SK-N-SH (cell line): ENCODE data around the gene DLEU7. TPM values are rescaled to one million over a fixed set of nuclear protein-coding genes. Genes with fewer than 3 reads are reported as not detected.

Experiments used
- CTCF ChIA-PET: fragments of 300-600, 350-600 bp; formaldehyde crosslinking; extraction: SDS; loops from one replicate; lab custom pipeline; 2021; lab: Yijun Ruan, JAX
- POLR2A ChIA-PET: fragments of 350-600 bp; sonication (Branson Sonifier 250); formaldehyde crosslinking; extraction: SDS; loops from one replicate; lab custom pipeline; 2020; ENCODE audit warnings: antibody characterized with exemption, inconsistent platforms; lab: Yijun Ruan, JAX
- DNase-seq: peaks from one replicate; pipeline ENCODE4 v3.0.0; 2012
- H2AFZ ChIP-seq: fragments of 200-600 bp; sonication (generic); 2 replicates; pipeline ENCODE4 v1.8.1; 2016; ENCODE audit warnings: antibody characterized with exemption, mild to moderate bottlenecking, low read depth
- H3F3A ChIP-seq: fragments of 200-600 bp; sonication (generic); replicated peaks from 2 replicates; pipeline ENCODE3; 2016; ENCODE audit warnings: antibody characterized with exemption, mild to moderate bottlenecking; ENCODE audit not compliant: insufficient read depth
- H3K27ac ChIP-seq, 2 experiments: fragments of 200-500 bp in 1 of 2; fragments of 200-600 bp in 1 of 2; sonication (Bioruptor generic) in 1 of 2; sonication (generic), shearing (Covaris generic) in 1 of 2; 2 replicates each; pipeline versions ENCODE4 v1.5.1 to v1.6.1; 2014 to 2016; ENCODE audit warnings: low read depth in 2 of 2, inconsistent platforms in 1 of 2, low read length in 1 of 2, mild to moderate bottlenecking in 1 of 2, mixed read lengths in 1 of 2
- H3K27me3 ChIP-seq: fragments of 200-600 bp; sonication (generic), shearing (Covaris generic); 2 replicates; pipeline ENCODE4 v1.6.1; 2016; ENCODE audit warnings: mixed run types; ENCODE audit not compliant: insufficient read depth
- H3K36me3 ChIP-seq, 2 experiments: fragments of 200-500 bp in 1 of 2; fragments of 200-600 bp in 1 of 2; sonication (Bioruptor generic) in 1 of 2; sonication (generic) in 1 of 2; replicated peaks in 1 of 2; 2 replicates each; pipeline versions ENCODE3 to v1.5.1; 2014 to 2016; ENCODE audit warnings: low read length in 1 of 2, mild to moderate bottlenecking in 1 of 2; ENCODE audit not compliant: insufficient read depth in 2 of 2, control insufficient read depth in 1 of 2
- H3K4me1 ChIP-seq, 2 experiments: fragments of 200-500 bp in 1 of 2; fragments of 200-600 bp in 1 of 2; sonication (Bioruptor generic) in 1 of 2; sonication (generic), shearing (Covaris generic) in 1 of 2; 2 replicates each; pipeline versions ENCODE4 v1.5.1 to v1.6.1; 2014 to 2016; ENCODE audit warnings: low read depth in 1 of 2, low read length in 1 of 2, mixed run types in 1 of 2; ENCODE audit not compliant: insufficient read depth in 2 of 2, control insufficient read depth in 1 of 2
- H3K4me2 ChIP-seq: fragments of 200-600 bp; sonication (generic), shearing (Covaris generic); 2 replicates; pipeline ENCODE4 v1.6.1; 2017; ENCODE audit warnings: mixed run types
- H3K4me3 ChIP-seq, 2 experiments: fragments of 200-500 bp in 1 of 2; fragments of 200-600 bp in 1 of 2; sonication (Bioruptor generic) in 1 of 2; sonication (generic), shearing (Covaris generic) in 1 of 2; 2 replicates each; pipeline versions ENCODE4 v1.5.1 to v1.8.1; 2014 to 2016; ENCODE audit warnings: low read depth in 2 of 2, inconsistent platforms in 1 of 2, low read length in 1 of 2, mild to moderate bottlenecking in 1 of 2, mixed read lengths in 1 of 2, moderate library complexity in 1 of 2
- H3K79me2 ChIP-seq: fragments of 200-600 bp; sonication (generic); 2 replicates; pipeline ENCODE4 v1.8.1; 2017; ENCODE audit warnings: mild to moderate bottlenecking; ENCODE audit not compliant: insufficient read depth
- H3K9ac ChIP-seq: fragments of 200-600 bp; sonication (generic); 2 replicates; pipeline ENCODE4 v1.6.1; 2017; ENCODE audit warnings: mixed run types
- H3K9me2 ChIP-seq: fragments of 200-600 bp; sonication (generic); 2 replicates; pipeline ENCODE4 v1.6.1; 2017; ENCODE audit warnings: mixed run types
- H3K9me3 ChIP-seq: fragments of 200-600 bp; sonication (generic); 2 replicates; pipeline ENCODE4 v1.6.1; 2017; ENCODE audit warnings: mixed run types, mild to moderate bottlenecking, moderate library complexity
- H4K20me1 ChIP-seq: fragments of 200-600 bp; sonication (generic); 2 replicates; pipeline ENCODE4 v1.6.1; 2017; ENCODE audit warnings: mild to moderate bottlenecking, mixed run types; ENCODE audit not compliant: insufficient read depth
- CTCF ChIP-seq: fragments of 200-600 bp; sonication (generic); IDR thresholded peaks from 2 replicates; pipeline ENCODE4 v1.6.1; 2017; ENCODE audit warnings: antibody characterized with exemption, mild to moderate bottlenecking, moderate library complexity
- EZH2phosphoT487 ChIP-seq: fragments of 200-600 bp; sonication (generic); IDR thresholded peaks from 2 replicates; pipeline ENCODE4 v1.6.1; 2017; ENCODE audit warnings: low read depth, mixed run types, mild to moderate bottlenecking, antibody characterized with exemption, moderate library complexity, borderline replicate concordance
- FOSL2 ChIP-seq: IDR thresholded peaks from 2 replicates; pipeline ENCODE4 v1.4.0; 2012; ENCODE audit warnings: low read depth, mild to moderate bottlenecking, moderate library complexity, borderline replicate concordance
- FOXM1 ChIP-seq: IDR thresholded peaks from 2 replicates; pipeline ENCODE4 v1.4.0; 2012; ENCODE audit warnings: low read depth, mild to moderate bottlenecking
- GATA2 ChIP-seq: sonication (generic); formaldehyde crosslinking; IDR thresholded peaks from 2 replicates; pipeline ENCODE4 v1.5.0; 2020; ENCODE audit warnings: mild to moderate bottlenecking, missing genetic modification reagents
- MEF2A ChIP-seq: IDR thresholded peaks from 2 replicates; pipeline ENCODE4 v1.4.0; 2012; ENCODE audit warnings: low read depth, borderline replicate concordance
- PBX3 ChIP-seq: IDR thresholded peaks from 2 replicates; pipeline ENCODE4; 2012
- RAD21 ChIP-seq: IDR thresholded peaks from 2 replicates; pipeline ENCODE4 v1.6.1; 2012; ENCODE audit warnings: mild to moderate bottlenecking, low read length
- RCOR1 ChIP-seq: fragments of 150-350 bp; IDR thresholded peaks from 2 replicates; pipeline ENCODE4 v1.6.1; 2017; ENCODE audit warnings: antibody characterized with exemption, low read length
- SMC3 ChIP-seq: IDR thresholded peaks from 2 replicates; pipeline ENCODE4 v1.6.1; 2012; ENCODE audit warnings: low read depth, low read length, improper control_type of control experiment
- TCF12 ChIP-seq: IDR thresholded peaks from 2 replicates; pipeline ENCODE4 v1.4.0; 2012
- TEAD4 ChIP-seq: IDR thresholded peaks from 2 replicates; pipeline ENCODE4 v1.4.0; 2012; ENCODE audit warnings: mild to moderate bottlenecking, borderline replicate concordance; ENCODE audit not compliant: insufficient read depth
- WGBS: methylation state at CpG from one replicate; pipeline ENCODE4 v1.1.6; 2017; ENCODE audit warnings: low lambda C conversion rate; 5-methylcytosine and 5-hydroxymethylcytosine counted together
- polyA plus RNA-seq, 3 experiments: library from polyadenylated mRNA; depleted of rRNA; stranded (reverse); fragments of >200 nt; gene quantifications; 2 replicates each; pipeline ENCODE4 v1.2.3, GENCODE V29; 2012
- TF ChIP-seq, protein P1 (sequence below): fragments of 150-350 bp; IDR thresholded peaks from 2 replicates; pipeline ENCODE4 v1.6.1; 2016; ENCODE audit warnings: mild to moderate bottlenecking, low read depth, low read length
- TF ChIP-seq, protein P2 (sequence below): IDR thresholded peaks from 2 replicates; pipeline ENCODE4 v1.4.0; 2012; ENCODE audit warnings: low read depth, borderline replicate concordance

The DLEU7 gene
- polyA plus RNA-seq, 1 of the 3 experiments (the other 2 are of a cell fraction): not detected

GRCh38 chr13:50812242-50812641, 31.2 kb downstream of the DLEU7 start:
- no peak for TF ChIP-seq FOSL2
- TF ChIP-seq GATA2 (CRISPR knock-in tag): no peak
- TF ChIP-seq, protein P1, sequence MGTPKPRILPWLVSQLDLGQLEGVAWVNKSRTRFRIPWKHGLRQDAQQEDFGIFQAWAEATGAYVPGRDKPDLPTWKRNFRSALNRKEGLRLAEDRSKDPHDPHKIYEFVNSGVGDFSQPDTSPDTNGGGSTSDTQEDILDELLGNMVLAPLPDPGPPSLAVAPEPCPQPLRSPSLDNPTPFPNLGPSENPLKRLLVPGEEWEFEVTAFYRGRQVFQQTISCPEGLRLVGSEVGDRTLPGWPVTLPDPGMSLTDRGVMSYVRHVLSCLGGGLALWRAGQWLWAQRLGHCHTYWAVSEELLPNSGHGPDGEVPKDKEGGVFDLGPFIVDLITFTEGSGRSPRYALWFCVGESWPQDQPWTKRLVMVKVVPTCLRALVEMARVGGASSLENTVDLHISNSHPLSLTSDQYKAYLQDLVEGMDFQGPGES: no peak
- TF ChIP-seq TCF12: no peak
- TF ChIP-seq SMC3: no peak
- TF ChIP-seq, protein P2, sequence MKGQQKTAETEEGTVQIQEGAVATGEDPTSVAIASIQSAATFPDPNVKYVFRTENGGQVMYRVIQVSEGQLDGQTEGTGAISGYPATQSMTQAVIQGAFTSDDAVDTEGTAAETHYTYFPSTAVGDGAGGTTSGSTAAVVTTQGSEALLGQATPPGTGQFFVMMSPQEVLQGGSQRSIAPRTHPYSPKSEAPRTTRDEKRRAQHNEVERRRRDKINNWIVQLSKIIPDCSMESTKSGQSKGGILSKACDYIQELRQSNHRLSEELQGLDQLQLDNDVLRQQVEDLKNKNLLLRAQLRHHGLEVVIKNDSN: no peak
- no peak for TF ChIP-seq MEF2A
- TF ChIP-seq EZH2phosphoT487: no peak
- no peak for TF ChIP-seq PBX3
- no peak for TF ChIP-seq RAD21
- TF ChIP-seq TEAD4: no peak
- no peak for TF ChIP-seq FOXM1
- TF ChIP-seq CTCF: no peak
- DNase-seq: no peak
- 48% methylated on average over 2 of the region's 4 CpGs for WGBS
- Histone ChIP-seq H3F3A (no peaks in the 10 kb centered on the region), H3K9ac (no peak overlapping the region), H3K4me1 (no peaks in the 10 kb centered on the region), H3K9me2 (no peaks in the 10 kb centered on the region), H3K9me3 (no peaks in the 10 kb centered on the region), H3K4me2 (no peak overlapping the region), H2AFZ (no peak overlapping the region), H3K4me3 (no peak overlapping the region), H3K27ac (no peak overlapping the region), H3K79me2 (no peaks in the 10 kb centered on the region), H4K20me1 (no peaks in the 10 kb centered on the region), H3K27me3 (no peaks in the 10 kb centered on the region), H3K36me3 (no peaks in the 10 kb centered on the region)
- POLR2A ChIA-PET: no interaction called here
- CTCF ChIA-PET: interaction anchor here (1.1 to 1.5 kb wide), 3 partner anchors 9 to 247 kb away, joined by 3 read pairs; no protein-coding TSS in a partner anchor

GRCh38 chr13:50810998-50811397, 32.5 kb downstream of the DLEU7 start:
- Histone ChIP-seq H3K27ac (no peak overlapping the region), H3K4me3 (no peak overlapping the region), H3F3A (no peaks in the 10 kb centered on the region), H3K79me2 (no peaks in the 10 kb centered on the region), H4K20me1 (no peaks in the 10 kb centered on the region), H2AFZ (no peak overlapping the region), H3K4me1 (no peaks in the 10 kb centered on the region), H3K36me3 (no peaks in the 10 kb centered on the region), H3K9me2 (no peaks in the 10 kb centered on the region), H3K9me3 (no peaks in the 10 kb centered on the region), H3K27me3 (no peaks in the 10 kb centered on the region), H3K4me2 (no peak overlapping the region), H3K9ac (no peak overlapping the region)
- no peak for TF ChIP-seq RCOR1
- DNase-seq: no peak
- 80% methylated on average over 2 of the region's 2 CpGs for WGBS
- CTCF ChIA-PET: interaction anchor here (1.9 kb wide), 1 partner anchor 101 kb away, joined by 7 read pairs; no protein-coding TSS in a partner anchor
- POLR2A ChIA-PET: no interaction called here
